HepG2 (cell line): ENCODE measurements around the gene ALDH16A1. TPM values are rescaled to one million over a fixed set of nuclear protein-coding genes. Genes with fewer than 3 reads are reported as not detected.

Experiments
- ATAC-seq: fragments of 200-7000 bp; cut with Tn5 transposase; 3 replicates; pipeline ENCODE4 v1.9.1; 2020; ENCODE audit warnings: mild to moderate bottlenecking, moderate library complexity
- BruUV-seq: library from RNA; stranded (reverse); fragments of 400-500 nt; replicated peaks from 2 replicates; lab custom pipeline; 2021; lab: Mats Ljungman, UMichigan
- CTCF ChIA-PET: fragments of 300-600 bp; formaldehyde crosslinking; extraction: SDS; loops from one replicate; lab custom pipeline; 2021; ENCODE audit warnings: low total read pairs, inconsistent platforms, low intra/inter-chr PET ratio; lab: Yijun Ruan, JAX
- POLR2A ChIA-PET: fragments of 350-600 bp; sonication (Branson Sonifier 250); formaldehyde crosslinking; loops from one replicate; lab custom pipeline; 2020; ENCODE audit warnings: antibody characterized with exemption, inconsistent platforms; lab: Yijun Ruan, JAX
- DNase-seq: peaks from one replicate; pipeline ENCODE4 v3.0.0-alpha.2; 2015; ENCODE audit warnings: low spot score
- FAIRE-seq: peaks from 3 replicates; lab custom pipeline; 2011; peaks lifted over from hg19 to GRCh38; lab: Jason Lieb, UNC
- H2AFZ ChIP-seq: one replicate; pipeline ENCODE4 v1.6.1; 2011; ENCODE audit warnings: low read length, inconsistent platforms
- H3K27ac ChIP-seq: fragments of 300-600 bp; 3 replicates; pipeline ENCODE4 v1.8.0; 2011; ENCODE audit warnings: mixed run types, mild to moderate bottlenecking, mixed read lengths, low read length, inconsistent platforms; ENCODE audit not compliant: insufficient read depth; ENCODE audit errors: extremely low read length
- H3K27me3 ChIP-seq, 2 experiments: fragments of 200-600 bp in 1 of 2; 2 replicates in 1 of 2; 3 replicates in 1 of 2; pipeline versions ENCODE4 v1.6.0 to v1.8.0; 2011; ENCODE audit warnings: low read length in 2 of 2, mild to moderate bottlenecking in 2 of 2, moderate library complexity in 2 of 2, inconsistent platforms in 1 of 2; ENCODE audit not compliant: insufficient read depth in 2 of 2, control insufficient read depth in 1 of 2
- H3K36me3 ChIP-seq, 2 experiments: fragments of 200-600 bp in 1 of 2; replicated peaks in 1 of 2; 2 replicates in 1 of 2; 3 replicates in 1 of 2; pipeline versions ENCODE4 v1.5.1 to v1.8.0; 2011; ENCODE audit warnings: low read length in 2 of 2, inconsistent platforms in 1 of 2; ENCODE audit not compliant: insufficient read depth in 2 of 2, control insufficient read depth in 1 of 2
- H3K4me1 ChIP-seq: 2 replicates; pipeline ENCODE4 v1.5.1; 2012; ENCODE audit warnings: low read length, inconsistent platforms; ENCODE audit not compliant: insufficient read depth
- H3K4me2 ChIP-seq: 2 replicates; pipeline ENCODE4 v1.6.0; 2011; ENCODE audit warnings: low read depth, low read length, inconsistent platforms
- H3K4me3 ChIP-seq, 3 experiments: fragments of 200-600 bp in 1 of 3; sonication (generic), shearing (Covaris generic) in 1 of 3; replicated peaks in 1 of 3; 2 replicates each; pipeline ENCODE4 v1.5.1; 2011 to 2016; ENCODE audit warnings: low read length in 3 of 3, inconsistent platforms in 2 of 3, low read depth in 2 of 3, mild to moderate bottlenecking in 2 of 3, control low read depth in 1 of 3, mixed read lengths in 1 of 3; ENCODE audit not compliant: insufficient read depth in 1 of 3
- H3K79me2 ChIP-seq: one replicate; pipeline ENCODE4 v1.6.1; 2011; ENCODE audit warnings: low read length, inconsistent platforms; ENCODE audit not compliant: insufficient read depth
- H3K9ac ChIP-seq: 2 replicates; pipeline ENCODE4 v1.6.0; 2011; ENCODE audit warnings: mild to moderate bottlenecking, low read depth, low read length, inconsistent platforms; ENCODE audit not compliant: insufficient read depth
- H3K9me3 ChIP-seq: 2 replicates; pipeline ENCODE4 v1.5.1; 2012; ENCODE audit warnings: mild to moderate bottlenecking, low read length
- H4K20me1 ChIP-seq: 2 replicates; pipeline ENCODE4 v1.6.0; 2011; ENCODE audit warnings: inconsistent platforms, mild to moderate bottlenecking, low read length, moderate library complexity; ENCODE audit not compliant: insufficient read depth
- CENPX ChIP-seq: sonication (generic); formaldehyde crosslinking; IDR thresholded peaks from 2 replicates; pipeline ENCODE4 v1.9.0; 2021; ENCODE audit warnings: mild to moderate bottlenecking, missing genetic modification reagents, moderate library complexity
- ERF ChIP-seq: IDR thresholded peaks from 2 replicates; pipeline ENCODE4 v1.6.1; 2018; ENCODE audit warnings: missing biosample characterization, missing genetic modification reagents
- FOSL1 ChIP-seq: sonication (generic); formaldehyde crosslinking; IDR thresholded peaks from 2 replicates; pipeline ENCODE4 v1.9.0; 2021; ENCODE audit warnings: missing genetic modification reagents, borderline replicate concordance
- POLR2G ChIP-seq: fragments of 200-400 bp; formaldehyde crosslinking; IDR thresholded peaks from 2 replicates; pipeline ENCODE4 v1.6.1; 2018; ENCODE audit warnings: mild to moderate bottlenecking, low read depth, low read length, moderate library complexity
- RORA ChIP-seq: sonication (generic); formaldehyde crosslinking; IDR thresholded peaks from 2 replicates; pipeline ENCODE4 v1.5.0; 2020; ENCODE audit warnings: mild to moderate bottlenecking, missing genetic modification reagents, moderate library complexity
- SOX6 ChIP-seq, 2 experiments: fragments of 450-650 bp in 1 of 2; sonication (generic) in 1 of 2; formaldehyde crosslinking in 1 of 2; IDR thresholded peaks; 2 replicates each; pipeline versions ENCODE4 v1.4.0 to v1.6.1; 2017 to 2020; ENCODE audit warnings: antibody characterized with exemption in 1 of 2, mild to moderate bottlenecking in 1 of 2, missing genetic modification reagents in 1 of 2
- SP1 ChIP-seq, 2 experiments: fragments of 450-650 bp in 1 of 2; sonication (generic) in 1 of 2; formaldehyde crosslinking in 1 of 2; IDR thresholded peaks; 2 replicates each; pipeline versions ENCODE4 v1.4.0 to v1.6.1; 2016 to 2020; ENCODE audit warnings: missing genetic modification reagents in 1 of 2
- THAP7 ChIP-seq: sonication (generic); formaldehyde crosslinking; IDR thresholded peaks from 2 replicates; pipeline ENCODE4 v1.8.1; 2023; ENCODE audit warnings: mild to moderate bottlenecking, missing genetic modification reagents
- YY1 ChIP-seq: IDR thresholded peaks from 2 replicates; pipeline ENCODE4 v1.6.1; 2011; ENCODE audit warnings: low read length, low read depth, moderate library complexity, mild to moderate bottlenecking; ENCODE audit not compliant: insufficient read depth, insufficient replicate concordance
- ZFY ChIP-seq: sonication (generic); formaldehyde crosslinking; IDR thresholded peaks from 2 replicates; pipeline ENCODE4 v1.4.0; 2020; ENCODE audit warnings: missing genetic modification reagents
- ZNF263 ChIP-seq: sonication (generic); formaldehyde crosslinking; IDR thresholded peaks from 2 replicates; pipeline ENCODE4 v1.4.0; 2020; ENCODE audit warnings: missing genetic modification reagents
- ZNF33A ChIP-seq: sonication (generic); formaldehyde crosslinking; IDR thresholded peaks from 2 replicates; pipeline ENCODE4 v1.5.1; 2020; ENCODE audit warnings: missing genetic modification reagents, mild to moderate bottlenecking, moderate library complexity, borderline replicate concordance
- ZNF546 ChIP-seq: sonication (generic); formaldehyde crosslinking; conservative IDR thresholded peaks from 2 replicates; pipeline ENCODE4 v1.8.1; 2023; ENCODE audit warnings: mild to moderate bottlenecking, missing genetic modification reagents
- ZNF574 ChIP-seq: sonication (generic); formaldehyde crosslinking; IDR thresholded peaks from 2 replicates; pipeline ENCODE4 v1.4.0; 2020; ENCODE audit warnings: missing genetic modification reagents
- ZNF740 ChIP-seq: sonication (generic); formaldehyde crosslinking; IDR thresholded peaks from 2 replicates; pipeline ENCODE4 v1.4.0; 2020; ENCODE audit warnings: missing genetic modification reagents
- ZNF770 ChIP-seq: sonication (generic); formaldehyde crosslinking; IDR thresholded peaks from 2 replicates; pipeline ENCODE4 v1.5.0; 2020; ENCODE audit warnings: mild to moderate bottlenecking, missing genetic modification reagents
- ZNF780A ChIP-seq: sonication (generic); formaldehyde crosslinking; IDR thresholded peaks from 2 replicates; pipeline ENCODE4 v1.8.0; 2022; ENCODE audit warnings: mild to moderate bottlenecking, missing genetic modification reagents, moderate library complexity
- ZSCAN21 ChIP-seq: sonication (generic); formaldehyde crosslinking; IDR thresholded peaks from 2 replicates; pipeline ENCODE4 v1.8.0; 2022; ENCODE audit warnings: mild to moderate bottlenecking, missing genetic modification reagents, moderate library complexity, borderline replicate concordance
- WGBS: methylation state at CpG from one replicate; pipeline ENCODE4 v1.1.6; 2017; ENCODE audit warnings: low lambda C conversion rate; 5-methylcytosine and 5-hydroxymethylcytosine counted together
- in situ Hi-C: cut with HindIII; loops from 2 replicates; pipeline ENCODE4 v1.10.0; 2017; ENCODE audit warnings: low pct_unique_long_range_greater_than_20kb; ENCODE audit not compliant: extremely low pct_ligation_motif_present
- intact Hi-C: fragments of 100-400 bp; cut with micrococcal nuclease; formaldehyde crosslinking; loops from one replicate; pipeline ENCODE4 v1.10.0; 2022; ENCODE audit not compliant: unreplicated experiment
- polyA plus RNA-seq, 8 experiments: library from polyadenylated mRNA; depleted of rRNA in 3 of 8; stranded (reverse) in 7 of 8; unstranded in 1 of 8; fragments of >200 nt; fragmentation: Illumina TruSeq in 4 of 8; extraction: Trizol in 4 of 8; gene quantifications; 2 replicates each; pipeline versions ENCODE4 v1.2.1 to v1.2.3, GENCODE V29; 2011 to 2016; ENCODE audit warnings: low read depth in 4 of 8, missing spikeins in 1 of 8, mixed read lengths in 1 of 8; ENCODE audit not compliant: insufficient read depth in 1 of 8
- total RNA-seq, 5 experiments: library from RNA; depleted of rRNA; stranded (reverse); fragments of >200 nt; fragmentation: Illumina TruSeq; extraction: Trizol; gene quantifications; 2 replicates each; pipeline ENCODE4 v1.2.3, GENCODE V29; 2016; ENCODE audit warnings: low read depth in 1 of 5

The ALDH16A1 gene
- total and polyA plus RNA-seq, 2 of the 13 experiments (the other 11 are each of a cell fraction or from before 2014, with no cell fraction given), result 8.4 to 34.9 TPM

- H3K27ac ChIP-seq, result no peak overlapping the region
- H3K79me2 ChIP-seq, result peaks cover 11% of the 10 kb centered on the region
- H2AFZ ChIP-seq, result no peak overlapping the region
- peaks cover 0 to 13% of the 10 kb centered on the region in 2 experiments; a peak in 3 of 5 replicates for H3K27me3 ChIP-seq
- no peak overlapping the region for H3K4me3 ChIP-seq
- H3K36me3 ChIP-seq, result peaks cover 6 to 25% of the 10 kb centered on the region in 2 experiments; a peak in 3 of 5 replicates
- no peak overlapping the region for H3K9ac ChIP-seq
- no peak for DNase-seq
- no peak for FAIRE-seq
- intact Hi-C loops (no loop called here), in situ Hi-C loops (no loop called here)
- no peak for ATAC-seq
- TF ChIP-seq ZFY (CRISPR knock-in tag) (no peak), ZSCAN21 (CRISPR knock-in tag) (no peak), ZNF780A (CRISPR knock-in tag) (no peak), ZNF770 (CRISPR knock-in tag) (peak; percentile 87), ZNF546 (no peak), POLR2G (0 out of 2 replicates have a peak, but pooled peaks have one; percentile 5), RORA (no peak), FOSL1 (CRISPR knock-in tag) (no peak), CENPX (CRISPR knock-in tag) (no peak), SP1 (IDR thresholded peaks at IDR 0.05) (no peak), SP1 (CRISPR knock-in tag; IDR thresholded peaks at IDR 0.05) (no peak), ERF (CRISPR knock-in tag) (no peak), THAP7 (no peak), ZNF574 (CRISPR knock-in tag) (peak; percentile 90), ZNF263 (CRISPR knock-in tag) (peak; percentile 88), SOX6 (IDR thresholded peaks at IDR 0.05) (no peak), SOX6 (CRISPR knock-in tag; IDR thresholded peaks at IDR 0.05) (no peak), ZNF33A (CRISPR knock-in tag) (no peak), YY1 (no peak), ZNF740 (no peak)
- peaks cover 5% of the 10 kb centered on the region; the same call in 1 of the 2 replicates for H4K20me1 ChIP-seq
- no TSS peak for BruUV-seq
- H3K9me3 ChIP-seq, result no peaks in the 10 kb centered on the region
- CTCF ChIA-PET, result interaction anchor here (1.2 kb wide), 1 partner anchor 54 kb away, joined by 3 read pairs; no protein-coding TSS in a partner anchor
- peaks cover 38% of the 10 kb centered on the region for H3K4me1 ChIP-seq
- no peak overlapping the region for H3K4me2 ChIP-seq
- POLR2A ChIA-PET, result interaction anchor here (0.7 kb wide), 1 partner anchor 231 kb away, joined by 3 read pairs; no protein-coding TSS in a partner anchor
- WGBS, result 80% methylated on average over 2 of the region's 3 CpGs
Measured at GRCh38 chr19:49445997-49446396, 7.0 kb upstream of the ALDH16A1 start.
